Epithelial cell of prostate (primary cell): Measurements from ENCODE around the gene C1orf116.
A peak's percentile ranks its signal among the peaks of the same experiment; 100 is the strongest.

Experiments used
- DNase-seq: peaks from one replicate; pipeline ENCODE4 v3.0.0-alpha.2; 2011; ENCODE audit warnings: low read depth, low spot score
- H3K27ac ChIP-seq: fragments of 450-650 bp; 2 replicates; pipeline ENCODE4 v1.5.1; 2017; ENCODE audit warnings: mild to moderate bottlenecking

The C1orf116 gene

DNA sequence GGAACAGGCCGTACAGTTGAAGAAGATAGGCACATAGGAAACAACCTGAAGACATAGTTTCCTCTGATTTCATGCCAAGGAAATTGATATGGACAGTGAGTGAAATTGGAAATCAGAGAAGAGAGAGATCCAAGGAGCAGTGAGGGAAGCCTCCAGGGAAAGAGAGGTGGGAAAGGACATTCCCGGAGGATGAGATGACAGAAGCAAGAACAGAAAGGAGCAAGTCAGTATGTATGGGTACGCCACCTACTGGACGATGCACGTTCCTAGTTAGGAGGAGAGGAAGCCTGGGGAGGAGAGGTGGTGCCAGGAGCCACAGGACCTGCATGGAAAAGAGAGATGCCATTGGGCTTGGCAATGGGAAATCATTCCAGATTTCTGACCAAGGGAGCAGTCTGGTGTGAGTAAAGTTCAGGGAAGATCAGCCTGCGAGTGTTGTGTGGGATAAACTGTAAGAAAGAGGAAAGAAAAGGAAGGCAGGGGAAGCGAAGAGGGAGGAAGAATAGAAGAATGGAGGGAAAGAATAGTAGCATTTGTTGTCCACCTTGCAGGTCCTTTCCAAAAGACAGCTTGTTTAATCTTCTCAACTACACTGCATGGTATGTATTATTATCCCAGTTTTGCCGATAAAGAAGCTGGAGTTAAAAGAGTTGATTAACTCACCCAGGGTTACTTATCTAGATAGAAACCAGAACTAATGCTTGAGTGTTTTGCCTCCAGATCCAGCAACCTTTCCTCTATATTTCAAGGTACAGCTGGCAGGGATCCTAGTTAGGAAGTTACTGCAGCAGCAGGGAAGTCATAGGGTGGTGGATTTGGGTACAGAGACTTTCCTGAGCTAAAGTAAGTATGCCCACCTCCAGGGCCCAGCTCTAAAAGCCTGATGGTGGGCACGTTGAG, 27.4 kb downstream of the C1orf116 start:
- peak overlapping the region; percentile 98 for H3K27ac ChIP-seq
- no peak for DNase-seq

DNA sequence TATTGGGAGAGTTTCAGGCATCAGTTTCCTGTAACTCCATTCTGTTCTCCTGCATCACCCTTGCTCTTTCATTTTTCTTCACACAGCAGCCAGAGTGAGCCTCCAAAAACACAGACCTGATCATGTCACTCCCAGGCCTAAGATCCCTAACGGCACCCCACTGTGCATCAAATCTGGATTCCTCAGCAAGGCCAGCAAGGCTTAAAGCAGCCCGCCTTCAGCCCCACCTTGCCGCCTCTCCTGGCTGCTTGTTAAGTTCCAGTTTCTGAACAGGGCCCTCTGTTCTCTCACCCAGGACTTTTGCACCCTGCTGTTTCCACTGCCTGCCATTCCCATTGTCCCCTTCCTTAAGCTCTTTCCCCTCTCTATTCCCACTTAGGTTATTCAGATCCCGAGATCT, 29.3 kb downstream of the C1orf116 start:
- peak overlapping the region; percentile 98 for H3K27ac ChIP-seq
- DNase-seq: no peak

DNA sequence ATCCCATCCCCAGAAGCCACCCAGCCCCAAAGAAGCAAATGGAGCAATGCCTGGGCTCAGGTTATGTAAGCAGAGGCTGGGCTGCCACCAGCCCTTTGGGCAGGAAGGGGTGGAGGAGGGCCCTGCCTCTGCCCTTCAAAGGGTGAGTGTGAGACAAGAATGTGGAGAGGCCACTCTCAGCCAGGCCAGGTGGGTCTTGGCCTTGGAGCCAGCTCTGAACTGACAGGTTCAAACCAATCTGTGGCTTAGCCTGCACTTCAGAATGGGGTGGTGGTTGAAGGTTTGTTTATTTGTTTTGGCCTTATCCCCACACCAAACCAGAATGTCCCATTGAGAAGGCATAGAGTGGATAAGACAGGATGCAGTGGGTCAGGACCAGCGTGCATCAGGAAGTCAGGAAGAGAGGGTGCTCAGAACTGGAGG, 29.8 kb downstream of the C1orf116 start:
- peak overlapping the region; percentile 98 for H3K27ac ChIP-seq
- DNase-seq: no peak

DNA sequence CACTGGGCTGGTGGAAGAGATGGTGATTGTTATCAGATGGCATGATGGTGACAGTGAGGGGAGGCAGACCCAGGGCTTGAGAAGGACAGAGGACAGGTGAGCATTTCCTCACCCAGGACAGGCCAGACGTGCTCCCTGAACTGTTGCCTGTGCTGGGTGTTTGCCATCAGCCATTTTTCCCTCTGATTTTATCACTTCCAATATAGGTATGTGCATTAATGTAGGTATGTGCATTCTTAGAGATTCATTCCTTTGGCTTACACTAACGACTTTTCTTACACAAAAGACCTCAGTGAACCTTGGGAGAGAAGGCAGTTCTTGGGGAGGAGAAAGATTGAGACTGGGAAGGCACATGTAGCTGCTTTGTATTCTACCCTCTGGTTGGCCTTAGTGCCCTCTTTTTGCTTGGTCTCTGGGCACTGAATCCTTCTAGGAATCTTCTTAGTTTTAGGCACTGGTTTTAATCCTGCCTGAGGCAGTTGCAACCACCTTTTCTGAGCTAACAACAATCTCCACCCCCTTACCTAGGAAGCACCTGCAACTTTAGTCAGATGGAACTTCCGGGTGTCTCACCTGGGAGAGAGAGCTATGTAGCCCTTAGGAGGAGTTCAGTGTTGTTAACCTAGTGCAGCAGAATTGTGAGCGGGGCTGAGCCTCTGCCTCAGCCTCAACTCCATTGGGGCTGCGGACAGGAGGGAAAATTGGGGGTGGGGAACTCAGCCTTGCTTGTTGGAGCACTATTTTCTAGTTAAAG, 30.9 kb downstream of the C1orf116 start:
- peak overlapping the region; percentile 98 for H3K27ac ChIP-seq

DNA sequence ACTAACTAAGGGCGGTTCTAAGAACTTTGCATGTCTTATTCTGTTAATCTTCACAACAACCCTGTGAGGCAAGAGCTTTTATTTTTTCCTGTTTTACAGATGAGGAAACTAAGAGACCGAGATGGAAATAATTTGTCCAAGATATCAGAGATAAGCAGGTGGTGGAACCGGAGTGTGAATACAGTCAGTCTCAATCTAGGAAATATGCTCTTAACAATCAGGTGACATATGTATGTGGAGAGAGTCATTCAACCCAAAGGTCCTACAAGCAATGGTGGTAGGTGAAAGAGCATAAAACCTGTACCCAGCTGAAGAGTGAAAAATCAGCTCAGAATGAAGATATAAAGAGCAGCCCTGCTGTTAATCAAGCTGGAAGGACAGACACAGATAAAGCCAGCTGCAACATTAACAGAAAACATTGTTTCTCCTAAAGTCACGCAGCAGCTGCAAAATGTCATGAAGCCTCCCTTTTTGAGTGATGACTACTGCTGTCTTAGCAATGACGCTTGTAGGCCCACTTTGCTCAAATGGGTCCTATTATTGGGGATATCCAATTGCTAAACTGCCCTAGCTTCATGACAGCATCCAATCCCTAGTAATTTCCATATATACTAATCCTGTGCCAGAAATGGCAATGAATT, 31.8 kb downstream of the C1orf116 start:
- peak overlapping the region; percentile 98 for H3K27ac ChIP-seq

More for the DNA sequence above, 30.9 kb downstream of the C1orf116 start:
- DNase-seq: no peak

DNA sequence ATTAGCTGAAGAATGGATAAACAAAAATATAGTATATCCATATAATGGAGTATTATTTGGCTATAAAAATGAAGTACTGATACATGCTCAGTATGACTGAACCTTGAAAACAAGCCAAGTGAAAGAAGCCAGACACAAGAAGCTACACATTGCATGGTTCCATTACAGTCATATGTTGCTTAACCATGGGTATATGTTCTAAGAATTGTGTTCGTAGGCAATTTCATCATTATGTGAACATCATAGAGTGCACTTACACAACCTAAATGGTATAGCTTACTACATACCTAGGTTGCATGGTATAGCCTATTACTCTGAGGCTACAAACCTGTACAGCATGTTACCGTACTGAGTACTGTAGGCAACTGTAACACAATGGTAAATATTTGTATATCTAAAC, 33.7 kb downstream of the C1orf116 start:
- DNase-seq: no peak
- no peak overlapping the region for H3K27ac ChIP-seq

More for the DNA sequence above, 31.8 kb downstream of the C1orf116 start:
- no peak for DNase-seq

DNA sequence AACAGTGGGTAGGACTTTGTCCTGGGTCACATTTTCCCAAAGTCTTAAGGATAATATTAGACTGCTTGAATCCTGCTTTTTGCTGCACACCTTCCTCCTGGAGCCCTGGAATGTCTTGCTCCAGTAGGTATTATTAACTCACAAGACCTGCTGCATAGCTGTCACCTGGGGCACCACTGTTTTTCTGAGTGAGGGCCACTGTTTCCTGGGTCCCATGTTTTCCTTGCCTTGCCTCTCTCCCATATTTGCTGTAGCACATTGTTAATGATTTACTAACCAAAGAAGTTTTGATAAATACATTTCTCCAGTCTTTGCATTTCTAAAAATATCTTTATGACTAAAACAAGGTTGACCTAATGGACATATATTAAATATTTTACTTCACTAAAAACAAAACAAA, 39.8 kb downstream of the C1orf116 start:
- DNase-seq: no peak
- H3K27ac ChIP-seq: no peak overlapping the region

DNA sequence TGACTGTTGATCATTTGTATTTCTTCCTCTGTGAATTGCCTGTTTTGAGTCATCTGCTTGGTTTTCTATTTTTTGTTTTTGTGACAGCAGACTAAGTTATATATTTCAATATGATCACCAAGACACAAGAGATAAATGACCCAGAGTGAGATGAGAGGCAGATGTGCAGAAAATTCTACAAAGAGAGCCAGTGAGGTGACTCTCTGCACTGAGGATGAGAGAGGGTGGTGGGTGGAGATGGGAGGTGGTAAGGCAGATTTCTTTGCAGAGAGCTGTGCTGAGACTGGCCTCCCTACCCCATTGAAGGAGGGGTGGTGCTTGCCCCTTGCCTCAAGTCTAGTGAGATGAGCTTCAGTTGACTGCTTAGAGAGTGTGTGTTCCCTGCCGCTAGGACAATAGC, 44.7 kb downstream of the C1orf116 start:
- no peak for DNase-seq
- no peak overlapping the region for H3K27ac ChIP-seq

DNA sequence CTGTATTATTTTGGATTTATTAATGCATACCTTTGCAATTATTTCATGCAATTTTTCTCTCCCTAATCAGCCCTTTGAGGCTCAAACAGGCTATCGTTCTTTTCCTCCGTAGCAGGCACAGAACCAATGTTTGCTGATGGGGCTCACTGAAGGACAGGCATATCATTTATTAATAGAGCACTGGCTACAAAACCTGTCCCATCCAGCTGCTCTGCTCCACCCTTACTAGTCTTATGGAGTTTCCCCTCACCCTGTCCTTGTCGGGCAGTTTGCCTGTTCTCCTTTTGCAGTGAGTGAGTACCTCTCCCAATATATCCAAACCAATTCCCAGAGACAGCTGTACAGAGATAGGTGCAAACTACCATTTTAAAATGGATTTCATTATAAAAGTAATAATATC, 45.7 kb downstream of the C1orf116 start:
- H3K27ac ChIP-seq: no peak overlapping the region
- no peak for DNase-seq

DNA sequence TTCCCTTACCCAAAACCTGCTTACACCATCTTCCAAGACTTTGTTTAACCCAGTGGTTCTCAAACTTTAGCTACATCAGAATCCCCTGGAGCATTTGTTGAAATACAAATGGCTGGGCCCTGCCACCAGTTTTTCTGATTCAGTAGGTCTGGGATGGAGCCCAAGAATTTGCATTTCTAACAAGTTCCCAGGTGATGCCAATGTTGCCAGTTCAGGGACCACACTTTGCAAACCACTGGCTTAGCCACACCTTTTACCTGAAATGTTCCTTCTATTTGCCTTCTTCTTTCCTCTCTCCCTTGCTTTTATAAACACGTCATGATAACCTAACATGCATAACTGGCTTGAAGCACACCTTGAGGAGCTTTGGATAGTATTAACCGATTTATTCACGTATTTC, 46.2 kb downstream of the C1orf116 start:
- DNase-seq: no peak
- H3K27ac ChIP-seq: no peak overlapping the region

DNA sequence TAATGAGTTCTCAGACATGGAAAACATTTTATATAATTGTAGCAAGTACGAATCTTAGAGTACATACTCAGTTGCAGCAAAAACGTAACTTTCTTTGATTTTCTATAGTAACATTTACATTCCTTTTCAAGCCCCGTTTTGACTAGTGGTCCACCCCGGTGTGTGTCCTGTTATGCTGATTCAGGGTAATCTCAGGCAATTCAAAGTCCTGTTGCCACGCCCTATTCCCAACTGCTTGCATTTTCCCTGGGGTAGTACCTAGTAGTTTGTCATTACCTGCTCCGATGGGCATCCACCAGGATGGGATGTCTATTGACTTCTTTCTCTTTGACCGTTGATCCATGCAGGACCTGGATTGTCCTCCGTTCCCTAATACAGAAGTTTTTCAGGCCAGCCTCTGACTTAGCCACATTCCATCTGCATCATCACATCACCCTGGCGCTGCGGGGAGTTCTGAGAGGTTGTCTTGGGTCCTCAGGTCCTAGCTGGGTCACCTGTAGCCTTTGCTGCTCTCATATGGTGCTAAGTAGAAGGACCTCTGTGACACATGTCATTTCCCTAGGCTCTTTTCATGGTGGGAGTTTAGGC, 47.3 kb downstream of the C1orf116 start:
- no peak overlapping the region for H3K27ac ChIP-seq
- DNase-seq: no peak

DNA sequence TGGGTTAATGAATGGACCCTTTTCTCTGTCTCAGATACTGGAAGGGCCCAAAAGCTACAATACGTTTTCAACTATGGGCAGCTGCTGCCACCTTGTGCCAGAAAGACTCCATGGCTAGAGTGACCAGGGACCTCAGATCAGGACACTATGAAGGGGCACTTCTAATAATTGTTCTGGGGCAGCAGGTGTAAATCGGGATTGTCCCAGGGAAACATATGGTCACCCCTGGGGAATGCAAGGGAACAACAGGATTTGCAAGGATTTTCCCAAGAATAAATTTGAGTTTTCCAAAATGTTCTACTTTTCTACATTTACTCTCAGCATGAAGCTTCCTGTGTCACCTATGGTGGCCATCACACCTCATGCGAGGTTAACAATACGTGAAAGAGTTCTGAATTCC, 50.3 kb downstream of the C1orf116 start:
- no peak for DNase-seq

DNA sequence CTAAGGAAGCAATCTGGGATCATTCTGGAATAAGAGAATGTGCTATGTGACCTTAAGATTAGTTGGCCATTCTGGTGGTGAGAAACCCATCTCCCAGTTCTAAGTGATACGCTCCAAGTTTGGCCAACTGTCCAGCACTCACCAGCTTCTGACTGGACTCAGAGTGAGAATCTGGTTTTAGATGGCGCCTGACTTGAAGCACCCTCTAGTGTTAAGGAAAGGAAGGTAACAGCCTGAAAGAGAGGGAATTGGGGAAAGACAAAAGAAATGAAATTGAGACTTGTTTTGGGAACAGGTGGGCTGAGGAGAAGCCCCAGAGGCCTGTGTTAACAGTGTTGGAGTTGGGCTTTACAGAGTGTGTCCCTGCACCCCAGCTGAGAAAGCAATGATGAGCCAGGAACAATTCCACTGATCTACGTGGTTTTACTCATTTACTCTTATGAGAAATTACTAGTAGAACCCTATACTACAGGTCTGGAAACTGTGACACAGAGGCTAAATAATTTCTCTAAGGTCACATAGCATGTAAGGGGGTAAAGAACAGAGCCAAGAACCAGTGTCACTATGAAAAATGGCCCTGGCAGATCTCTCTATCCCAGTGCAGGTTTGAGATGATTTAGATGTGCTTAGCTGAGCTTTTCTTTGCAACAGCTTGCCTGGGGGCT, 53.0 kb downstream of the C1orf116 start:
- no peak for DNase-seq
- no peak overlapping the region for H3K27ac ChIP-seq

More for the DNA sequence above, 50.3 kb downstream of the C1orf116 start:
- H3K27ac ChIP-seq: no peak overlapping the region

DNA sequence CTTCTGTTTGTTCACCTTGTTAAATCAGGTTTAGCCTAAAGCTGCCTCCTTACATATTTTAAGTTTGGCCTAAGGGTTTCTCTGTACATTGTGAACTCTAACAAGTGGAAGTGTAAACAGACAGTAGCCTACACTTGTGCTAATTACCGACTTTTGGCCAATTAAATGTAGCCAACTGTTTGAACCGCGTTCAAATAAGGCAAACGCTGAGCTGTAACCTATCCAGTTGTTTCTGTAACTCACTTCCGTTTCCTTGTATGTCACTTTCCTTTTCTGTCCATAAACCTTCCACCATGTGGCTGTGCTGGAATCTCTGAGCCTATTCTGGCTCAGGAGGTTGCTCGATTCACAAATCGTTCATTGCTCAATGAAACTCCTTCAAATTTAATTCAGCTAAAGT, 54.3 kb downstream of the C1orf116 start:
- DNase-seq: no peak
- no peak overlapping the region for H3K27ac ChIP-seq

DNA sequence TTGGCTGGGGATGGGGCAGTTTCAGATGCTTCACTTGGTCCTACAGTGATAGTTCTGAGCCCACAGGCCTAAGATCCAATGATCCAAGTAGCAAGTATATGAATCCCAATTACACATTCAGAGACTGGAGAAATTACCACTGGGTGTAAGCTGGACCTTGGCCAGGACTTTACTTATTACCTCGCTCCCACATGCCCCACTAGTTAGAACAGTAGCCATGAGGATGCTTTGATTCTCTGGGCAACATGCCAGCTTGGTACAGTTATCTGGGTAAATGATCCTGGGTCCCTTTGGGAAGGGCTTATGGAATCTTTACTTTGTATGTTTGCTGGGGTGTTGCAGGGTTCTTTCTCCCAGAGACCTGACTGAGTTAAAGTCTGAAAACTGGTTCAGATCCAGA, 57.2 kb downstream of the C1orf116 start:
- DNase-seq: no peak
- no peak overlapping the region for H3K27ac ChIP-seq

DNA sequence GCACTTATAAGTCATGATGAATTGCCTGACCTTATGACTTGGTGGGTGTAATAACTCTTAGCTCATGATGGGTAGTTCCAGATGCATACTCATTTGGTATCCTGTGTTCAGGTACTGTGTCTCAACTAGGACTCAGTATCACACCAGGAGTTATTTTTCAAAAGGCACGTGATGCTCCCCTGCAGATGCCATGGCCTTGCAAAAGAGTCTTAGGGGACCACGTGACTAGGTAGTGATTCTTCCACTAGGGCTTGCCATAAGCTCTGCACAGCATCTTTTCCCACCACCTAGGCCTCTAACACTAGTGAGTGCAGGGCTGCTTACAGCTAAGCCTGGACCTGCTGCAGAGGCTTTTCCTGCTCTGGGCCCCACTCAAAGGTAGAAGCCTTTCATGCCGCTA, 58.4 kb downstream of the C1orf116 start:
- no peak overlapping the region for H3K27ac ChIP-seq
- no peak for DNase-seq

DNA sequence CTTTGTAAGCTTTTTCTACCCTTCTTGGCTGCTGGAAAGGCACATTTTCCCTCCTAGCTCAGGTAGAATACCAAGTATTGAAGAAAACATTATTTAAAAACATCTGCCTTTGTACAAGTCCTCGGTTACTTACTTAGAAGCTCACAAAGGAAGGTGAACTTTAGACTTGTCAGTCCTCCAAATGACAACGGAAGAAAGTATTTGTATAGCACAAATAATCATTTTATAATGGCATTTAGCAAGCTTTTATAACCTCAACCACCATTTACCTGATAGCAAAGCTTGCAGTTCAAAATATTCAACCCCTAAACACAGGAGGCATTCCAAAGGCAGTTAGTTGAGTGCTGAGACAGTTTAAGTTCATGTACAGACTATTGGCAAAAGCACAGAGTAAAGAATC, 59.8 kb downstream of the C1orf116 start:
- no peak for DNase-seq
- H3K27ac ChIP-seq: no peak overlapping the region

DNA sequence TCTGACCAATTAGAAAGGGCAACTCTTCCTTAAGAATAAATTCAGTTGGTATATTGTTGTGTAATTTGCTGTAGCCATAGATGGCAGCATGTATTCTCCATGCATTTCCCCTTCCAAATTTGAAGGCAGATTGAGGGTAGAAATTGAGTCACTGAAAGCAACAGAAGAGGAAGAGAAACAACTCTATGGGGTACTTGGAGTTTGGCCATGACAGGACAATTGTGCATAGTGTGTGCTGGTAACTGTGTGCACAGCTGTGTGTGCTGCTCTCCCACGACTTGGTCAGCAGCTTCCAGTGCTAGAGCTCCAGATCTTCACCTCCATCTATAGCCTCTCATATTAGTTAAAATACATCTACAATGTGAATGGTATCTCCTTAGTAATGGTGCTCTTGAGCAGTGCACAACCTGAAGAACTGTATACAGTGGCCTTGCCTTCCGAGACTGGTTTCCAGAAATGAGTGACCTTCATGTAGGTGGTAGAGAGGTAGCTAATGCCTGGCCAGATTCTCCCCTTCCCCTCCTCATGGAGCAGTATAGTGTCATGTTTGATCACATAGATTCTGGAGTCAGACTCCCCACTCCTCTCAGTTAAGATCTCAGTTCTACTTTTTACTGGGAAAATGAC, 61.4 kb downstream of the C1orf116 start:
- H3K27ac ChIP-seq: no peak overlapping the region
- DNase-seq: no peak

DNA sequence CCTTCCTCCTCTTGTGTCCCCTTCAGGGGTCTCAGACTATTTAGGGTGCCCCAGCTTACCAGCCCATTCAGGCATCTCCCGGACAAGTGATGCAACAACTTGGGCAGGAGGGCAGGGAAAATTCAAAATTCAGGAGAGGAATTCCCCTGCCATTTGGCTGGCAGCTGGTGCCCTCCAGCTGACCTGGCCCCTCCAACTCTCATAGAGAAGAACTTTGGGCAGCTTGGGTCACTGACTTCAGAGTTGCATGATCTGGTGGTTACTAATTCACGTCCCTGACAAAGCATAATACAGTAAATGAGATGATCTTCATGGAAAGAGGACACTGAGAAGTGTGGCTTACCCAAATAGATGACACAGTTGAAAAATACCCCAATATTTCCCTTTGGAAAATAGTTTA, 62.1 kb downstream of the C1orf116 start, which contains the start of gene FCAMR:
TSS of gene FCAMR (minus strand) at position 15 of the 400 bp plus-strand sequence. CDS start 335 bp downstream, outside the sequence.
- DNase-seq: no peak

More for the DNA sequence above, 62.1 kb downstream of the C1orf116 start, which contains the start of gene FCAMR:
- H3K27ac ChIP-seq: no peak within 1 kb of the TSS
